ENCODE measurements around the gene U2SURP.

GRCh38 chr3:142983318-142983717 is 18.1 kb upstream of the U2SURP start:
- TF ChIP-seq POLR2A (IDR thresholded peaks at IDR 0.05): no peak
- TF ChIP-seq, protein P1, sequence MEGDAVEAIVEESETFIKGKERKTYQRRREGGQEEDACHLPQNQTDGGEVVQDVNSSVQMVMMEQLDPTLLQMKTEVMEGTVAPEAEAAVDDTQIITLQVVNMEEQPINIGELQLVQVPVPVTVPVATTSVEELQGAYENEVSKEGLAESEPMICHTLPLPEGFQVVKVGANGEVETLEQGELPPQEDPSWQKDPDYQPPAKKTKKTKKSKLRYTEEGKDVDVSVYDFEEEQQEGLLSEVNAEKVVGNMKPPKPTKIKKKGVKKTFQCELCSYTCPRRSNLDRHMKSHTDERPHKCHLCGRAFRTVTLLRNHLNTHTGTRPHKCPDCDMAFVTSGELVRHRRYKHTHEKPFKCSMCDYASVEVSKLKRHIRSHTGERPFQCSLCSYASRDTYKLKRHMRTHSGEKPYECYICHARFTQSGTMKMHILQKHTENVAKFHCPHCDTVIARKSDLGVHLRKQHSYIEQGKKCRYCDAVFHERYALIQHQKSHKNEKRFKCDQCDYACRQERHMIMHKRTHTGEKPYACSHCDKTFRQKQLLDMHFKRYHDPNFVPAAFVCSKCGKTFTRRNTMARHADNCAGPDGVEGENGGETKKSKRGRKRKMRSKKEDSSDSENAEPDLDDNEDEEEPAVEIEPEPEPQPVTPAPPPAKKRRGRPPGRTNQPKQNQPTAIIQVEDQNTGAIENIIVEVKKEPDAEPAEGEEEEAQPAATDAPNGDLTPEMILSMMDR (IDR thresholded peaks at IDR 0.05): no peak

Data from body of pancreas (tissue), 4 donors.